Lower leg skin (tissue), 4 donors: Measurements from ENCODE around the gene SKIC2. TPM values are rescaled to one million over a fixed set of nuclear protein-coding genes. Genes with fewer than 3 reads are reported as not detected.

Experiments used
- DNase-seq, 2 donors: peaks; one replicate each; pipeline ENCODE4 v3.0.0-alpha.2; 2019; ENCODE audit warnings: low spot score in 2 of 2
- H3K4me3 ChIP-seq: fragments of 200-600 bp; sonication (generic); 2 replicates; pipeline ENCODE4 v1.5.1; 2017; ENCODE audit warnings: mild to moderate bottlenecking, low read depth; ENCODE audit not compliant: poor library complexity, severe bottlenecking
- CTCF ChIP-seq, 3 donors: fragments of 450-650 bp; IDR thresholded peaks; one replicate each; pipeline ENCODE4 v1.5.1; 2016; ENCODE audit warnings: antibody characterized with exemption in 3 of 3, mild to moderate bottlenecking in 3 of 3, moderate library complexity in 2 of 3
- POLR2A ChIP-seq, 2 donors: fragments of 450-650 bp; IDR thresholded peaks; one replicate each; pipeline ENCODE4 v1.6.1; 2016 to 2017; ENCODE audit warnings: antibody characterized with exemption in 2 of 2, mild to moderate bottlenecking in 1 of 2, moderate library complexity in 1 of 2
- WGBS, 2 donors: methylation state at CpG; one replicate each; pipeline ENCODE4 v1.1.5; 2018; 5-methylcytosine and 5-hydroxymethylcytosine counted together
- intact Hi-C: fragments of 100-400 bp; cut with DNase I; formaldehyde crosslinking; loops from one replicate; pipeline ENCODE4 v1.15.0; 2023; ENCODE audit warnings: low total_unique reads
- total RNA-seq, 4 donors: library from RNA; depleted of rRNA; stranded (reverse); fragments of >200 nt; gene quantifications; one replicate each; pipeline ENCODE4 v1.1.0, GENCODE V29; 2016

The SKIC2 gene
- total RNA-seq, 4 donors from 2014 or later: 23.3 to 57.8 (median 32.3) TPM

GRCh38 chr6:31947070-31947675, 11.8 kb upstream of the SKIC2 start:
- 88 to 89% methylated on average over 24 of the region's 24 CpGs for WGBS, 2 donors
- intact Hi-C loops: no loop called here
- TF ChIP-seq POLR2A (IDR thresholded peaks at IDR 0.05) (no peak), CTCF (IDR thresholded peaks at IDR 0.05) (no peak)
- no peak overlapping the region for H3K4me3 ChIP-seq
- DNase-seq: no peak

- WGBS, 2 donors: 84 to 89% methylated on average over 4 of the region's 4 CpGs
- DNase-seq: no peak
- H3K4me3 ChIP-seq: no peak overlapping the region
- TF ChIP-seq POLR2A (IDR thresholded peaks at IDR 0.05) (no peak), CTCF (IDR thresholded peaks at IDR 0.05) (no peak)
- intact Hi-C loops: no loop called here
Observed at GRCh38 chr6:31947864-31948263, 11.1 kb upstream of the SKIC2 start.

GRCh38 chr6:31948306-31948705, 10.7 kb upstream of the SKIC2 start:
- intact Hi-C loops: no loop called here
- WGBS, 2 donors: 72 to 75% methylated on average over 5 of the region's 5 CpGs
- DNase-seq: no peak
- TF ChIP-seq CTCF (IDR thresholded peaks at IDR 0.05) (no peak), POLR2A (IDR thresholded peaks at IDR 0.05) (no peak)
- H3K4me3 ChIP-seq: no peak overlapping the region

GRCh38 chr6:31948753-31949413, 10.1 kb upstream of the SKIC2 start:
- 63 to 74% methylated on average over 6 of the region's 6 CpGs for WGBS, 2 donors
- TF ChIP-seq CTCF (IDR thresholded peaks at IDR 0.05) (no peak), POLR2A (IDR thresholded peaks at IDR 0.05) (no peak)
- no peak overlapping the region for H3K4me3 ChIP-seq
- intact Hi-C loops: no loop called here
- no peak for DNase-seq

GRCh38 chr6:31949926-31950548, 8.9 kb upstream of the SKIC2 start:
- 86 to 88% methylated on average over 7 of the region's 7 CpGs for WGBS, 2 donors
- TF ChIP-seq POLR2A (IDR thresholded peaks at IDR 0.05) (no peak), CTCF (IDR thresholded peaks at IDR 0.05) (no peak)
- H3K4me3 ChIP-seq: no peak overlapping the region
- DNase-seq: no peak
- intact Hi-C loops: no loop called here
